GM19328 (cell line): Measurements from ENCODE around the gene PIAS2.
A peak's percentile ranks its signal among the peaks of the same experiment; 100 is the strongest.
"Not testable (repeated sequence)": the region's sequence is repeated elsewhere in the genome, so short reads cannot be mapped to it uniquely, and the experiment has no call there.

Experiments used
- ATAC-seq: cut with Tn5 transposase; IDR thresholded peaks from one replicate; pipeline ENCODE4 v1.9.1; 2021; ENCODE audit warnings: mild to moderate bottlenecking, moderate library complexity; ENCODE audit not compliant: unreplicated experiment

Gene PIAS2

GRCh38 chr18:46910856-46911255 is 6.5 kb downstream of the PIAS2 start:
- ATAC-seq = no peak

- ATAC-seq = no peak
Observed at GRCh38 chr18:46909497-46909896, 7.8 kb downstream of the PIAS2 start.

DNA sequence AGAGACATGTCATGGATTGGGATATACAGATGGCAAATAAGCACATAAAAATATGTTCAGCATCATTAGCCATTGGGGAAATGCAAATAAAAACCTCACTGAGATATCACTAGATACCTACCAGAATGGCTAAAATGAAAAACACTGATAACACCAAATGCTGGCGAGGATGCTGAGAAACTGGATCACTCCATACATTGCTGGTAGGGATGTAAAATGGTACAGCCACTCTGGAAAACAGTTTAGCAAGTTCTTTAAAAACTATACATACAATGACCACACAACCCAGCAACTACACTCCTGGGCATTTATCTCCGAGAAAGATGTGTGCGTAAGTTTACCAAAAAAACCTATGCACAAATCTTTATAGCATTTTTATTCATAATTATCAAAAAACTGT is 13.9 kb downstream of the PIAS2 start:
- no peak for ATAC-seq

DNA sequence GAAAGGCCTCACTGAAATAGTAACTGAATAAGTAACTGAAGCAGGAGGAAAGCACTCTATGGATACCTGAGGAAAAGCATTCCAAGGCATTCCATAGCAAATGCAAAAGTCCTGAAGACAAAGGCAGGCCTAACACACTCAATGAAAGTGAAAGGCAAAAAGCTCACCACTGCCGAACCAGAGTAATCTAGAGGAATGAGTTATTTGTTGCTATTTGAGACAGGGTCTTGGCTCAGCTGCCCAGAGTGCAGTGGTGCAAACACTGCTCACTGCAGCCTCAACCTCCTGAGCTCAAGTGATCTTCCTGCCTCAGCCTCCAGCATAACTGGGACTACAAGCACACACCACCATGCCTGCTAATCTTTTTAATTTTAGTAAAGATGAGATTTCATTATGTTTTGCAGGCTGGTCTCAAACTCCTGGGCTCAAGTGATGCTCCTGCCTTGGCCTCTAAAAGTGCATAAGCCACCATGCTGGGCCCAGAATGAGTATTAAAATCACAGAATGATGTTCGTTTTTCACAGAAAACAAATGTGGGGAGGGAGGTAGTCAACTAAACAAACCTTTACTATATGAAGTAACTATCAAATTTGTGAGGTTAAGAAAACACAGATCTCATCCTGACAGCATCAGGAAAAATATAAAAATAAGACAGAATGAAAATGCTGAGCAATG is 17.9 kb downstream of the PIAS2 start:
- no peak for ATAC-seq

DNA sequence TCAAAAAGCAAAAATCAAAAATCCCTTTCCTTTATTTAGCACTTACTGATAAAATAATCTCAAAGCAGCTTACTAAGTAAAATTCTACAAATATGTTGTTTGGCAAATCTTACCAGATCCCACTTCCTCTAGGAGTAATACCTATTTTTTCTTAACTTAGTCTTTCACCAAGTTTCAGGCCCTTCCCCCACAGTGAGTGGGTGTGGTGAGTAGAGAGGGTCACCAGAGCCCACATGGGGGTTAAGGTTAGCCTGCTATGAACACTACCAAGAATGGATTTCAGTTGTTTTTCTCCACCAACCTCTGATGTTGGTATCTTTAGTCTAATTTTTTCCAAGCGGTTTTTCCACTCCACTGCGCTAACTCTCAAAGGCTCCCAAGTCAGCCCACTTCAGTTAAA is 23.2 kb downstream of the PIAS2 start:
- ATAC-seq = no peak

DNA sequence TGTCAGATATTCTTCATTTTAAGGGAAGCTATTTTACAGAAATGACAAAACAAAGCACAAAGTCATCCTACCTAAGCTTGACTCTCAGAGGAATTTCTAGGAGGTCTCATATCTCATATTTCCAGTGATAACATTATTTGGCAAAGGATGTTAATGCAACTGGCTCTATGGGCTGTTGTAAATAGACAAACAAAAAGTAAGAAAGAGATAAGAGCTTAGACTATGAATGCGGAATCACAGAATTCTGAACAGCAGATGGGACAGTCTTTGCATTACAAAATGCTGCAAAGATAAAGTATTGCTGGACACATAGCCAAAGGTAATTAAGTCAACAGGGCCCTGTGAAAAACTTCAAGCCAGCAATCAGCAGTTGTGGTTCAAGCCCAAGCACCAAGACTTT is 23.9 kb downstream of the PIAS2 start:
- ATAC-seq = no peak

- no peak for ATAC-seq
Observed at GRCh38 chr18:46892842-46893241, 24.5 kb downstream of the PIAS2 start.

DNA sequence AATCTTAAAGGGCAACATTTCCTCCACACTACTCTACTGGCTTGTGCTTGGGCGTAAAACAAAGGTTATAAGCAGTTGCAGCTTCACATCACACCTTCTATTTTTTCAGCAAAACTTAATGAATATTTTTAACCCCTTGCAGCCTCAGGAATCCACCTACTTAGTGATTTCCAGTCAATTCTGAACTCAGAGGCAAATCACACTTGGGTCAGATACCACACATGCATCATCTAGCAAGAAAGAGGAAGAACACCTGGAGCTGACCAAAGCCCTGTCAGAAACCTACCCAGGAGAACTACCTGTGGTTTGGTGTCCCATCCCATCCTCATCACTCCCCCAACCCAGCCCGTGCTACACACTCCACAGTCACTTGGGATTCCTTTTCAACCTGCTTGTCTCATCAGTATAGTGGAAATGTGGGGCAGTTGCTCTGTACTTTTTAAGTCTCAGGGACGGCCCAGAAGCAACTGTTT is 25.5 kb downstream of the PIAS2 start:
- ATAC-seq = peak; percentile 79

- no peak for ATAC-seq
Observed at GRCh38 chr18:46888965-46889364, 28.3 kb downstream of the PIAS2 start.

DNA sequence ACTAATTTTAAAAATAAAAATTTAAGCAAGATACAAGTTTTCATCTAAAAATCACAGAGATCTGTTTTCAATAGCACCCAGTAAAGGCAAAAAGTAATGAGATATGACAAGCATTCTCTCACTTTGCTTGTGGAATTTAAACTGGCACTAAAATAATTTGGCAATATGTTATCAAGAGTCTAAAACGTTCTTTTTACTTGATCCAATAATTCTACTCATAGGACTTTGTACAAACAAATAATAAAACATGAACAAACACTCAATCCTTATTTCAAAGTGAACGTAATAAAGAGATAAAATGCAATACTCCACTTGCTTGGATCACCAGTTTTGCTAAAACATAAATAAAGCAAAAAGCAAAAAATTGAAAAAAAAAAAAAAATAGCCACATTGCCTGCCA is 30.4 kb downstream of the PIAS2 start:
- no peak for ATAC-seq

GRCh38 chr18:46883180-46883579 is 34.1 kb downstream of the PIAS2 start:
- ATAC-seq = no peak

DNA sequence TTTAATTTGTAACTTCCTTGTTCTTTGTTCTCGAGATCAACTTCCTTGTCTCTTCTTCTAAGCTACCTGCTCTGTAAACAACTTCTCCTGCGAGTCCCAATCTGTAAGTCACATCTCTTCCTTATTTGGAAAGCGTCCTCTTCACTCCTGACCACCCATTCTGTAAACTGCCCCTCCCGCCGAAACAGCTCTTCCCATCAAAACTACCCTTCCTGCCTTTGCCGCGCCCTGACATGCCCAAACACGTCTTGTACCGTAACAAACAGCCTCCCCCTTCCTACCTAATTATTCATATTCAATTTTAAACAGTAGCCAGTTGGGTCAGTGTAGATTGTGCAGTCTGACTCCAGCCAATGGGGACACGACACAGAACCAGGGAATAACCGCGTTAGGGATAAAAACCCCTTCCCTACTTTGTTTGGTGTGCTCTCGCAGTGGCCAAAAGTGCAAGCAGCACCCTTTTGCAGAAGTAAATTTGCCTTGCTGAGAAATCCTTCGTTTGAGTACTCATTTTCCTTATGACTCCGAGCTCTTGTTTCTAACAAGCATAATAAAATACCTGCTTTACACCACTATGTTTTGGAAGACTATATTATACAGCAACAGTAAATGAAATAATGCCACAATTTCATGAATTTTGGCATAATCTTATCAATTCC is 39.8 kb downstream of the PIAS2 start:
- no peak for ATAC-seq

- ATAC-seq = no peak
Observed at GRCh38 chr18:46868169-46868921, 49.0 kb downstream of the PIAS2 start.

DNA sequence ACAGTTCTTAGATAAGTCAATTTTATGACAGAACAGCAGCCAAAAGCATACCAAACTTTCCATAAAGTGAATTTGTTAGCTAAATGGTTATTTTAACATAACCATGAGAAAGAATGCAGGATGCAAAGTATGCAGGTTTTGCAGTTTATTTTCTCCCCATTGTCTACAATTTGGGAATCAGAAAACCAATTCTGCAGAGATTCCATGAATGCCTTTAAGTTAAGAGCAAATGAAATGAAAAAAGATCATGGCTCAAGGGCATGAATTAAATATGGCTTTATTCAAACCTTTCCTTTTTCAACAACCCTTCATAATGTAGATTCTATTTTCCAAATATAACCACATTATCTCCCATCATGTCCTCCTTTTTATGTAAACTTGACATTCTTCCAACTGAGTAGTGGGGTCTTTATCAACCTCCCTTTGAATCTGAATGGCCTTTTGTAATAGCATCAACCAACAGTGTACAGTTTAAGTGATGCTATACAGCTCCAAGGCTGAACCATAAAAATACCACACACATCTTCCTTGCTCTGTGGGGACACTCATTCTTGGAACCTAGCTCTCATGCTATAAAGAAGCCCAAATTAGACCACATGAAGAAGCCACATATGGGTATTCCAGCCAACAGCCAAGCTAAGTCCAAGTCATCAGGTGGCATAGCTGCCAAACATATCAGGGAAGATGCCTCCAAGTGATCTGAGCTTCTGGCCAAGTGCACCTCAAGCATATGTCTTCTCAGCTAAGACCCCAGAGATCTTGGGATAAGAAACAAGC is 49.8 kb downstream of the PIAS2 start:
- ATAC-seq = no peak

DNA sequence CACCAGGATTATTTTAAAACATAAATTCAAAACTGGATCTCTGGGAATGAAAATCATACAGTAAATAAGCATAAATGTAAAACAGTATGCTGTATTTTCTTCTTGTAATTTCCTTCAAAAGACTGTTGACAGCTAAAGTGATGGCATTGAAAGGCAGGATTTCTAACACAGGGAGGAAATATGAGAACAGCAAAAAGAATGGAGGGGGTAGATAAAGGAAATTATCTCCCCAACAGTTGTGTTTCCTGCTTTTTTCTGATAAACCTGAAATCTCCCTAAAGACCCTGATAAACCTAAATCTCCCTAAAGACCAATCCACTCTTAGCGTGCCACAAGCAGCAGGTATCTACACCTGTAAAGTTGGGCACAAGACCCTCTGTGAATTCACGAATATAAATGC is 50.8 kb downstream of the PIAS2 start:
- ATAC-seq = no peak

DNA sequence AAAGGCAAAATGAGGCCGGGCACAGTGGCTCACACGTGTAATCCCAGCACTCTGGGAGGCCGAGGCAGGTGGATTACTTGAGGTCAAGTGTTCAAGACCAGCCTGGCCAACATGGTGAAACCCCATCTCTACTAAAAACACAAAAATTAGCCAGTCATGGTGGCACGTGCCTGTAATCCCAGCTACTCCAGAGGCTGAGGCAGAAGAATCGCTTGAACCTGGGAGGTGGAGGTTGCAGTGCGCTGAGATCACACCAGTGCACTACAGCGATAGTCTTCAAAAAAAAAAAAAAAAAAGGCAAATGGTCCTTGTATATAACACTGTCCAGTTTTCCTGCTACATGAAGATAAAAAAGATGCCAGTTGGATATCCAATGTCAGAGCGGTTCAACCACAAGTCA is 52.1 kb downstream of the PIAS2 start:
- ATAC-seq = not testable (repeated sequence)

- ATAC-seq = peak; percentile 42
Observed at GRCh38 chr18:46859855-46860254, 57.5 kb downstream of the PIAS2 start.

GRCh38 chr18:46858290-46858689 is 59.0 kb downstream of the PIAS2 start:
- ATAC-seq = no peak

- no peak for ATAC-seq
Observed at GRCh38 chr18:46856973-46857372, 60.3 kb downstream of the PIAS2 start.

DNA sequence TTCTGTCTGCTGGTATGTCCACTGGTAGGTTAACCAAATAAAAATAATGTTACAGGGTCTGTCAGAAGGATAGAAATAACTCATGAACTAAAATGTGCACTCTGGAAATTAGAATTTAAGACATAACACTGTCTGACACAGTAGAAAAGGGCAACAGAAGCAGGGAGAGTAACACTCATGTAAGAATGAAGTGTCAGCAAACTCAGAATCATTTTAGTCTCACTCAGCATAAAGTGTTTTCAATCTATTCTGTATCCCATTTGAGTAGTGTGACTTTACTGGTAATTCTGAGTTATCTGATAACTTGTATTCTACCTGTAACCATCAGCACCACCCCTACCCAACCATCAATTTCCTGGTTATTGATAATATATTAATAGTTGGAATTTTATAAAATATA is 68.3 kb downstream of the PIAS2 start:
- no peak for ATAC-seq

- no peak for ATAC-seq
Observed at GRCh38 chr18:46843372-46843771, 73.9 kb downstream of the PIAS2 start.
